Measurements from ENCODE around the gene EP400.

DNA sequence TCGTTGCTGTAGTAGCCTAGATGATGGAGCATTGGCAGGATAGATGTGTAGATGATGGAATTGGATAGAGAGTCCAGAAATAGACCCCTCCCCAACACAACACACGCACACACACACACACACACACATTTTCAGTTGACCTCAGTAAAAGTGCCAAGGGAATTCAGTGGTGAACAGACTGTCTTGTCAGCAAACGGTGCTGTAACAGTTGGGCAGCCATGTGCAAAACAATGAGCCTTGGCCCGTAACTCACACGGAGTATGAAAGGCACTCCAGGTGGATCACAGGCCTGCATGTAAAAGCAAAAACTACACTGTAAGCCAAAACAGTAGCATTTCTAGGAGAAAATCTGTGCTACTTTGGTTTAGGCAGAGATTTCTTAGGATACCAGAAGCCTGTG, 106.6 kb downstream of the EP400 start:
- TF ChIP-seq JUN (IDR thresholded peaks at IDR 0.05; ENCODE audit: low read depth, low read length) (no peak), CHD2 (IDR thresholded peaks at IDR 0.05; ENCODE audit: low read length) (no peak)

Measured in H1 (cell line).